Iris pigment epithelial cell (primary cell): ENCODE measurements around the gene RAB8A.
"Not testable (repeated sequence)": the region's sequence is repeated elsewhere in the genome, so short reads cannot be mapped to it uniquely, and the experiment has no call there.

Experiments used
- DNase-seq: peaks from one replicate; pipeline ENCODE4 v3.0.0-alpha.2; 2011; ENCODE audit warnings: low read depth

The RAB8A gene

DNA sequence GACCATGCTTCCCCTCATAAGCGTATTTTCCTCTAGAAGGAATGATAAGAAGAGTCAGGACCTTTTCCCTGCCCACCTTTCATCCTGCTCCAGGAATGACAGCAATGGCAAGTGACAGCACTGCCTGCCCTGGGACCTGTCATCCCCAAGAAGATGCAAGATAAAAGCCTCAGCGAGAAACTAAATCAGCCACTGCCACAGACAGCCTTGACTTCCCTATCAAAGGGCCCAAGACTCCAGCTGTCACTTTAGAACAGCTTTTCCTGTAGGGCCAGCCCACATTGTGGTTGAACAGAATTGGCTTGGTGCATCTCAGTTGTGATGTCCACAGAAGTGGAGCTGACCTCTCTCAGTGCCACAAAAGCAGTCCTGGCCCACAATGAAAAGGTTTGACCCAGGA is 1.1 kb downstream of the RAB8A start:
- no peak for DNase-seq

GRCh38 chr19:16113727-16114126 is 2.0 kb downstream of the RAB8A start:
- no peak for DNase-seq

DNA sequence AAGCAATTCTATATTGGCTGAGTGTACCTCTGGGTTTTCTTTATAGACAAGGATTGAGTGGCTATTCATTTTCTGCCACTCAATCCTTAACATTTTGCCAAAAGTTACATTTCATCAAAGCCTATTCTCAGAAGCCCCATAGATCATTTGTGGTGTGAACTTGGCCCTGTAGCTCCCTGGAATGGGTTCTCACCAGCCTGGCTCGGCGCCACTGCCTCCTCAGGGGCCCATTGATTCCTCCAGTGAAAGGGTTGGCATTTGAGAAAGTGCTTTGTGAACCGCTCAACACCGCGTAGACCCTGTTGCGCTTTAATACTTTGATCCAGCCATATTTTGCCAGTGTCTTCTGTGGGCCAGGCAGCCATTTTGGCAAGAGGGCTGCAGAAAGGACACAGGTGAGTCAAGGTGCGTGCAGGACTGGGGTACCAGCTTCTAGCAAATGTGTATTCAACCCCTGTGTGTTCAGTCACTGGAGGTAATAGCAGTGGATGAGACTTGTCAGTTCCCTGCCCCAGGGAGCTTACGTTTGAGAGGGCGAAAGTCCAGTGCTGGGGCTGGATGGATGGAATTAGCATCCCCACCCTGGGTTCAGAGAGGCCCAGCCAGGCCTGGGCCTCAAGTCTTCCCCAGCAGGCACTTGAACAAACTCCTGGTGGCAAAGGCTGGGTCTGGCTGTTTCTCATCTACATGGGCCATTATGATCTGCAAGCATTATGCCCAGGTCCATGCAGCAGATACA is 3.8 kb downstream of the RAB8A start:
- DNase-seq, result no peak

- DNase-seq, result no peak
Measured at GRCh38 chr19:16116067-16116466, 4.4 kb downstream of the RAB8A start.

GRCh38 chr19:16117594-16118033 is 5.9 kb downstream of the RAB8A start:
- no peak for DNase-seq

DNA sequence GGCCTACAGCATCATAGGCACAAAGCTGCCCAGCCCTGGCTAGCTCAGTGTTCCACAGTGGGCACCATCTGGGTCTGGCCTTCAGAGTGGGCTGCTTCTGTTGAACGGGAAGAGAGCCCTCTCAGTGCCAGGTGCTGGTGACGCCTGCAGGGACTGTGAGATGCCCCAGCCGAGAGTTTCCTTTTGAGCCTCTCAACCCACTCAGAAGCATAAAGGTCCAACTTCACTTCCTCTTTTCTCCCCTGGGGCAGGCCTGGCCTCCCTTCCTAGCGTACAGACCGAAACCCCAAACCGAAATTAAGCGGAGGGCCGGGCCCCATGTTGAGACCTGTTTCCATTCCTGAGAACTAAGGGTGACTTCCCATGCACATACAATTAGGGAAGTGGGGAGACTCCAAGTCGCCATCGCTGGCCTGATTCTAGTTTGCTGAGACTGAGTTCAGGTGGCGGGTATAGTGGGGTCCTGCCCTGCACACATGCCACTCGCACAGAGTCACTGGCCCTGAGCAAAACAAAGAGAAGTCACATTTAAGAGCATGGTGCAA is 6.9 kb downstream of the RAB8A start:
- no peak for DNase-seq

- not testable (repeated sequence) for DNase-seq
Measured at GRCh38 chr19:16119075-16119857, 7.6 kb downstream of the RAB8A start.

DNA sequence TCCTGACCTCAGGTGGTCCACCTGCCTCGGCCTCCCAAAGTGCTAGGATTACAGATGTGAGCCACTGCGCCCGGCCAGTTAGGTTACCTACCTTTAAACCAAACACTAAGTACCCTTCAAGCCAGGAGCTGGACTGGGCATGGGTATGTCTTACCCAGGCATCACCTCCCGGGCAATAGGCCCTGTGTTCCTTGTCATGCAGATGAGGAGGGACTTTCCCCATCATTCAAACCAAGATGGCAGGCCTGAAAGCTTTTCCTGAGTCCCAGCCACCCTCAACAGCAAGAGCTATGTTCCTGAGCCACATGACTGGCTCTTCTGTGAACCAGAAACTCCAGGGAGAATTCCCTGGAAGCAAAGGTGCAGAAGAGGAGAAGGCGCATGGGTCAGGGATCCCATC is 9.5 kb downstream of the RAB8A start:
- no peak for DNase-seq

- DNase-seq, result no peak
Measured at GRCh38 chr19:16121967-16122366, 10.3 kb downstream of the RAB8A start.

DNA sequence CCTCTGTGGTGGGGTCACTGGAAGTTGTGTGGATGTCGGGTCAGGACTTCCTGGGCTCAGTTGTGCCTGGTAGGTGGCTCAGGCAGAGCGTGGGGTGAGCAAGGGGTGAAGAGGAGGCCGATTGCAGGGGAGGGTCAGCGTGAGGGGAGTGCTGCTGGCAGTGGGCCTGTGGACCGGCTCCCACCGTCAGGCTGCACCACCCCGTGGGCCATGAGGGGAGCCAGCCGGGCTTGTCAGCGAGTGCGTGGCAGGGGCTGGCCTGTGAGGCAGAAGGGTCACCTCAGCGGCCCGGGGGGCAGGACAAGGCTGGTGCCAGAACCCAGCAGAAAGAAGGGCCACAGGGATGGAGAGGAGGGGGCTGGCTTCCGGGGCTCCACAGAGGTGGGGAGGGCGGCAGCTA is 13.3 kb downstream of the RAB8A start:
- DNase-seq, result no peak

DNA sequence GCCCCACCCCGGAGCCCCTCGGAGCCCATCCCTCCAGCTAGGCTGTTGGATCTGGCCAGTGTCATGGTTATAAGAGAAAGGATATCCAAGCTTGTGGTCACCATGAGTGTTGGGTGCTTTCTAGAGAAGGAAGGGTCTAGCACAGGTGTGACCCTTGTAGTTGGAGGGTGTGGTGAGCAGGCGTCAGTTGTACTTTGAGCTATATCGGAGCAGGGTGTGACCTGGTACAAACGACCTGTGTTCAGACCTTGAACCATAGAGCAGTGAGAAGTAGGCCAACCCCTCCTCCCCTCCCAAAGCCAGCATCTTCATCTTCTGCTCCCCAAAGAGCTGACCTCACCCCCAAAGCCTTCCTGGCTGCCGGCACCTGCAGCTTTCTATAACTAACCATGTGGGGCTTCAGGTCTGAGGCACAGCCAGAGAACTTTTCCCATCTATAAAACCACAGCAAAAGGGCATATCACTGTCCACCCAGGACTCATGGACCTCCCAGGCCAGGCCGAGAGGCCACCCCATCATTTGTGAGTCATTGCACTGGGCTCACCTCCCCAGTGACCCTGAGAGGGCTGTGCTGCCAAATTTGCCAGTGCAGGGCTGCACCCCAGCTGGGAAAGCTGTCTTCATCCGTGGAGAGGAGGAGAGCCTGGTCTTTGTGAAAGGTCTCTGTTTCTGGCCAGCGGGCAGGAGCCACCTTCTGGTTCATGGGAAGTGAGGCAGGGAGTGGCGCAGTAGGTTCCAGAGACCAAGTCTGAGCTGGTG is 14.2 kb downstream of the RAB8A start:
- DNase-seq, result no peak

DNA sequence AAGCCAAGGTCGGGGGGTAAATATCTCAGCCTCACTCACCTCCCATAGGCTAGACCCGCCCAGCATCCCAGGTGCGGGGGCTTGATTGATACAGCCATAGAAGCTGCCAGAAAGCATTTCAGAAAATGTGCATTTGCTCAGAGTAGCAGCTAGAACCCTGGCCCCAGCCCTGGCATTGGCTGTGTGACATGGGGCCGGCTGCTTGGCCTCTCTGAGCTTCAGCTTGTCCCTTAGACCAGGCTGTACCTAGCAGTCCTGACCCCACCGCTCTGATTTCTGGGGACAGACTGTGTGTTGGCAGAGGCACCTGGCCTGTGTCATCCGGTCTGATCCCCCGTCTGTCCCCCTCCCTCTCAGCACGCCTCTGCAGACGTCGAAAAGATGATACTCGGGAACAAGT is 15.4 kb downstream of the RAB8A start:
- no peak for DNase-seq

GRCh38 chr19:16127776-16128371 is 16.2 kb downstream of the RAB8A start:
- DNase-seq, result no peak

DNA sequence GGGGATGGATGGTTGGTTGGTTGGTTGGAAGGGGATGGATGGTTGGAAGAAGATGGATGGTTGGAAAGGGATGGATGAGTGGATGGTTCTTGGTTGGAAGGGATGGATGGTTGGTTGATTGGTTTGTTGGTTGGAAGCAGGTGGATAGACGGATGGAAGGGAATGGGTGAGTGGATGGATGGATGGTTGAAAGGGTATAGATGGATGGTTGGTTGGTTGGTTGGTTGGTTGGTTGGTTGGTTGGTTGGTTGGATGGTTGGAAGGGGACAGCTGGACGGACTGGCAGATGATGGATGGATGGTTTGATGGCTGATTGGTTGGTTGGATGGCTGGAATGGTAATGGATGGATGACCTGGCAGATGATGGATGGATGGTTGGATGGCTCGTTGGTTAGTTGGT is 20.0 kb downstream of the RAB8A start:
- DNase-seq, result no peak

- no peak for DNase-seq
Measured at GRCh38 chr19:16133818-16134217, 22.1 kb downstream of the RAB8A start.

GRCh38 chr19:16134510-16134909 is 22.8 kb downstream of the RAB8A start:
- DNase-seq, result no peak

- DNase-seq, result no peak
Measured at GRCh38 chr19:16135430-16136127, 23.9 kb downstream of the RAB8A start.

DNA sequence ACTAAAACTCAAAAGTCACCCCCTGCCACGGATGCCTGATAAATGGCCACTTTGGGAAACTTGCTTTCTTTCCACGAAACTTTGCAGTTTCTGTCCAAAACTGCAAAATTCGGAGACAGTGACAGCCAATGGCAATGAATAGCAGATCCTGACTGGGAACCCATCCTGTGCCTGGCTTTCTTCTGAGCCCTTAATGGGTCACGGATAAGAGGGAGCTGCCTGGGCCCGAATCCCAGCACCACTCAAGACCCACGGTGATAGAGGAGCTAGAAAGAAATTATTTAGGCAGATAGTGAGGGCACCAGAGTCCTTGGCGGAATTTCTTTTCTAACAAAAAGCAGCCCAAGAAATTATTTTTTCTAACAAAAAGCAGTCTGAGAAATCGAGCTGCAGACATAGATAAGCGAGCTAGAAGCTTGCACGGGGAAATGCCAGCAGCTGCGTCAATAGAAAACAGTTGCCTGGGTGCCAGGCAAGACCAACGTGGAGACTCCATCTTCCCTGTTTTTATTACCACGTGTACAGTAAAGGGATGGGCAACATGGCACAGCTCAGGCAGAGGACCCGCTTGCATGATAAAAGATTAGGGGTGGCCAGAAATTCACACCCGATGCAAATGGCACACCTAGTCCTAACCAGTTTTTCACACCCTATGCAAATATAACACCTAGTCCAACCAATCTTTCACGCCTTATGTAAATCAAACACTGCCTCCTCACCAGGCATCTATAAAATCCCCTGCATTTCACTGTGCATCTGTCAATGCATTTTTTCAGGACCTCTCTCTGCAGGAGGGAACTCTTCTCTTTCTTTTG is 24.7 kb downstream of the RAB8A start:
- no peak for DNase-seq

DNA sequence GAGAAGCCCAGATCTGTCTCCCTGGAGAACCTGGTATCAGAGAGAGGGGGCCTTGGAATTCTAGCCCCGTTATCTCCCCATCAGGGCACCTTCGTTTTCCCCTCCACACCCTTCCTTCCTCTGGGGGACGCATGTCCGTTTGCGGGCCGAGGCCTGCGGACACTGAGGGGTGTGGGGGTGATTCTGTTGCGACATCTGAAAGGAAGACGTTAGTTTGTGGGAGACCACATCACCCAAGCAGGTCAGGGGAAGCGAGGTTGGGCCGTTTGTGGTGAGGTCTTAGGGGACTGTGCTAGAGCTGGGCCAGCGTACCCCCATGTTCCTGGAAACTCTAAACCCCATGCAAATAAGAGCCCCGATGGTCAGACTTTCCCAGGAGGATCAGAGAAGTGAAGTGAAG is 28.1 kb downstream of the RAB8A start:
- no peak for DNase-seq

GRCh38 chr19:16141043-16141442 is 29.4 kb downstream of the RAB8A start:
- no peak for DNase-seq
